ENCODE results near the gene MAGI1.
A peak's percentile ranks its signal among the peaks of the same experiment; 100 is the strongest.

Gene MAGI1

DNA sequence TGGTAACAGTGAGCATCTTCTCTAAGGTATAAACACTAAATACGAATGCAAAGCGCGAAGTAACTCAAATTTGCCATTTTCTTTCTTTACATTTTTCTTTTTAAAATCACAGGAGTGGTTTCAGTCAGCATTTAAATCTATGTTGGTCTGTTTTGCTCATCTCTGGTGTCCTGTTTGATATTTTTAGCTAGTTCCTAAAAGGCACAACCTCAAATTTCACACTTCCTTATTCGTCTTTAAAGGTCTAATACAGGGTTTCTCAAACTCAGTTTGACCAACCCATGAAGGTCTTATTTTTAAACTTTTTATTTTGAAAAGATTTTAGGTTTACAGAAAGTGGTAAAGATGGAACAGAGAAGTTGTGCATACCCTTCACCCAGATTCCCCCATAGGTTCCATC is 201.1 kb downstream of the MAGI1 start:
- no peak for TF ChIP-seq CTCF (conservative IDR thresholded peaks at IDR 0.05; ENCODE audit: low read depth, low read length)
- DNase-seq (ENCODE audit: low read depth) = no peak
- no peak overlapping the region for H3K4me3 ChIP-seq (ENCODE audit: low read depth, low read length)

- TF ChIP-seq CTCF (conservative IDR thresholded peaks at IDR 0.05; ENCODE audit: low read depth, low read length) = no peak
- peak; percentile 58 for DNase-seq (ENCODE audit: low read depth)
- H3K4me3 ChIP-seq (ENCODE audit: low read depth, low read length) = no peak overlapping the region
Measured at GRCh38 chr3:65836047-65836446, 202.7 kb downstream of the MAGI1 start.

- TF ChIP-seq CTCF (conservative IDR thresholded peaks at IDR 0.05; ENCODE audit: low read depth, low read length) = no peak
- H3K4me3 ChIP-seq (ENCODE audit: low read depth, low read length) = no peak overlapping the region
- DNase-seq (ENCODE audit: low read depth) = peak; percentile 81
Measured at GRCh38 chr3:65833761-65834505, 204.8 kb downstream of the MAGI1 start.

- DNase-seq (ENCODE audit: low read depth) = peak; percentile 32
- TF ChIP-seq CTCF (conservative IDR thresholded peaks at IDR 0.05; ENCODE audit: low read depth, low read length) = no peak
- no peak overlapping the region for H3K4me3 ChIP-seq (ENCODE audit: low read depth, low read length)
Measured at GRCh38 chr3:65831733-65832425, 206.8 kb downstream of the MAGI1 start.

DNA sequence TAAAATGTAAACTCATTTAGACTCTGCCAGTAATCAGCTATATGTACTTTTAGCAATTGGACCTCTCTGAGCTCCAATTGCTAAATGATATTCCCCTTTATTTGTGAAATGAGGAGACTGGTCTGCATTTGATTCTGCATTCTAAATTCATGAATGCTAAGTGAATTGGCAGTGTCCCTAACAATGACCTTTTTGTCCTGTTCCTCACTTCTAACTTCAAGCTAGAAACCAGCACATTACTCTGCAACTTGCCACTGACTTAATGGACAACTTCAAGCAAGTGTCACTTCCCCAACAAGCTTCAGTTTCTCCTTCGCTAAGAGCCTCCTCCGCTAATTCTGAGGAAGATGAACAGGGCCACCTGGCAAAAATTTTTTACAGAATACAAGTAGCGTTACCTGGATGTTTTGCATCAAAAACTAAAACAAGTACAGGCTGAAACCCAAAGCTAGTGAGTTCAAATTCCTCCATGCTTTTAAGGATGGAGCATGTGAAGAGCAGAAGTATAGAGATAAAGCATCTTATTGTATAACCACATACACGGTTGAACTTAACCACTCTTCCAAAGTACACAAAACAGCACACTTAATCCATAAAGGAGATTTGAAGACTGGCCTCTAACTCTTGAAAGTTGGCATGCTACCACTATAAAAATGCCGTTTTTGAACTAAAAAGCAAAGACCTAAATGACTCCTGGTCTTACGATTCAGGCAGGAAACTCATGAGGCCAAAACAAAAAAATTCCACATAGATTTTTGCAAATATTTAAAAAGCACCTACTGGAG is 207.6 kb downstream of the MAGI1 start:
- TF ChIP-seq CTCF (conservative IDR thresholded peaks at IDR 0.05; ENCODE audit: low read depth, low read length) = no peak
- H3K4me3 ChIP-seq (ENCODE audit: low read depth, low read length) = no peak overlapping the region
- no peak for DNase-seq (ENCODE audit: low read depth)

DNA sequence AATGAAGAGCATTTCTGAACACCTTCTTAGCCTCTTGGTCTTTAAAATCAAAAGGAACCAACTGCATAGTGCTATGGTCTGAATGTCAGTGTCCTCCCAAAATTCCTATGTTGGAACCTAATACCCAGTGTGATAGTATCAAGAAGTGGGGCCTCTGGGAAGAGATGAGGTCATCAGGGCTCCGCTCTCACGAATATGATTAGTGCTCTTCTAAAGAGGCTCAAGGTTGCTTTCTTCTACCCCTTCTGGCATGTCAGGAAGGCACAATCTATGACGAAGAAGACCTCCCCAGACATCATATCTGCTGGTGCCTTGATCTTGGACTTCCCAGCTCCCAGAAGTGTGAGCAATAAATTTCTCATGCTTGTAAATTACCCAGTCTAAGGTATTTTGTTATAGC is 209.5 kb downstream of the MAGI1 start:
- DNase-seq (ENCODE audit: low read depth) = no peak
- TF ChIP-seq CTCF (conservative IDR thresholded peaks at IDR 0.05; ENCODE audit: low read depth, low read length) = no peak
- H3K4me3 ChIP-seq (ENCODE audit: low read depth, low read length) = no peak overlapping the region

All from choroid plexus epithelial cell (primary cell).